Osteoblast (primary cell): ENCODE results near the gene SEMA3C. TPM values are rescaled to one million over a fixed set of nuclear protein-coding genes. Genes with fewer than 3 reads are reported as not detected.
A peak's percentile ranks its signal among the peaks of the same experiment; 100 is the strongest.

Source experiments
- DNase-seq: peaks from one replicate; pipeline ENCODE4 v3.0.0; 2011; ENCODE audit warnings: low spot score, mixed read lengths; ENCODE audit not compliant: insufficient read length; ENCODE audit errors: missing footprints
- H2AFZ ChIP-seq: 2 replicates; pipeline ENCODE4 v1.6.0; 2011; ENCODE audit warnings: mild to moderate bottlenecking, low read length
- H3K27ac ChIP-seq: 2 replicates; pipeline ENCODE4 v1.5.1; 2011; ENCODE audit warnings: mild to moderate bottlenecking, low read depth, low read length, moderate library complexity
- H3K27me3 ChIP-seq: 2 replicates; pipeline ENCODE4 v1.6.0; 2012; ENCODE audit warnings: mild to moderate bottlenecking, control low read depth, inconsistent platforms, low read length, moderate library complexity; ENCODE audit not compliant: insufficient read depth
- H3K36me3 ChIP-seq: 2 replicates; pipeline ENCODE4 v1.5.1; 2011; ENCODE audit warnings: mild to moderate bottlenecking, low read length, control low read depth, moderate library complexity; ENCODE audit not compliant: insufficient read depth
- H3K4me1 ChIP-seq: 2 replicates; pipeline ENCODE4 v1.5.1; 2011; ENCODE audit warnings: mild to moderate bottlenecking, low read length, control low read depth, moderate library complexity; ENCODE audit not compliant: insufficient read depth
- H3K4me2 ChIP-seq: 2 replicates; pipeline ENCODE4 v1.6.0; 2011; ENCODE audit warnings: mild to moderate bottlenecking, low read length; ENCODE audit not compliant: insufficient read depth
- H3K4me3 ChIP-seq: fragments of 200-600 bp; sonication (generic); 3 replicates; pipeline ENCODE4 v1.5.1; 2012; ENCODE audit warnings: mild to moderate bottlenecking, low read length, inconsistent platforms; ENCODE audit not compliant: insufficient read depth
- H3K79me2 ChIP-seq: 2 replicates; pipeline ENCODE4 v1.6.0; 2012; ENCODE audit warnings: mild to moderate bottlenecking, low read length, control low read depth, inconsistent platforms; ENCODE audit not compliant: insufficient read depth
- H3K9me3 ChIP-seq: 2 replicates; pipeline ENCODE4 v1.5.1; 2011; ENCODE audit warnings: low read depth, low read length, control low read depth
- H4K20me1 ChIP-seq: 2 replicates; pipeline ENCODE4 v1.6.0; 2012; ENCODE audit warnings: mild to moderate bottlenecking, low read length, control low read depth; ENCODE audit not compliant: insufficient read depth
- CTCF ChIP-seq: IDR thresholded peaks from 2 replicates; pipeline ENCODE4 v1.5.1; 2011; ENCODE audit warnings: mild to moderate bottlenecking, low read depth, low read length, moderate library complexity; ENCODE audit errors: extremely low read depth
- total RNA-seq: library from RNA; depleted of rRNA; stranded (reverse); fragments of >200 nt; gene quantifications from 2 replicates; pipeline ENCODE4 v1.2.3, GENCODE V29; 2012

The SEMA3C gene
- total RNA-seq, 1 donor: 388 TPM

GRCh38 chr7:80703272-80703671 is 215.6 kb downstream of the SEMA3C start:
- DNase-seq: no peak
- Histone ChIP-seq H3K27ac (no peak overlapping the region), H4K20me1 (no peaks in the 10 kb centered on the region), H3K4me3 (no peak overlapping the region), H2AFZ (no peak overlapping the region), H3K4me1 (peaks cover 18% of the 10 kb centered on the region), H3K27me3 (no peaks in the 10 kb centered on the region), H3K9me3 (no peaks in the 10 kb centered on the region), H3K79me2 (no peaks in the 10 kb centered on the region), H3K36me3 (no peaks in the 10 kb centered on the region), H3K4me2 (no peak overlapping the region)
- TF ChIP-seq CTCF: no peak

GRCh38 chr7:80699721-80700256 is 219.1 kb downstream of the SEMA3C start:
- Histone ChIP-seq H3K79me2 (no peaks in the 10 kb centered on the region), H2AFZ (peak overlapping the region; percentile 23)

GRCh38 chr7:80699045-80699638 is 219.7 kb downstream of the SEMA3C start:
- H3K27me3 ChIP-seq: no peaks in the 10 kb centered on the region
- H3K4me2 ChIP-seq: peak overlapping the region; percentile 51
- H3K4me1 ChIP-seq: peaks cover 15% of the 10 kb centered on the region
- H3K27ac ChIP-seq: peak overlapping the region; percentile 43
- no peaks in the 10 kb centered on the region for H3K79me2 ChIP-seq
- peak overlapping the region; percentile 23 for H2AFZ ChIP-seq
- no peak for DNase-seq
- H3K36me3 ChIP-seq: no peaks in the 10 kb centered on the region
- no peaks in the 10 kb centered on the region for H3K9me3 ChIP-seq
- H3K4me3 ChIP-seq: no peak overlapping the region
- TF ChIP-seq CTCF: peak; percentile 61
- H4K20me1 ChIP-seq: no peaks in the 10 kb centered on the region

More at GRCh38 chr7:80699721-80700256, 219.1 kb downstream of the SEMA3C start:
- peak overlapping the region; percentile 51 for H3K4me2 ChIP-seq
- H3K4me3 ChIP-seq: no peak overlapping the region
- no peaks in the 10 kb centered on the region for H3K27me3 ChIP-seq
- no peak for TF ChIP-seq CTCF
- no peaks in the 10 kb centered on the region for H3K36me3 ChIP-seq
- peaks cover 15% of the 10 kb centered on the region for H3K4me1 ChIP-seq
- no peaks in the 10 kb centered on the region for H3K9me3 ChIP-seq
- peak; percentile 55 for DNase-seq
- peak overlapping the region; percentile 43 for H3K27ac ChIP-seq
- H4K20me1 ChIP-seq: no peaks in the 10 kb centered on the region
